OCI-LY3 (cell line): Measurements from ENCODE around the gene ISG20L2.

Experiments used
- H2AFZ ChIP-seq: fragments of 200-600, 300-600 bp; shearing (Covaris generic); 2 replicates; pipeline ENCODE4 v1.6.0; 2014; ENCODE audit warnings: antibody characterized with exemption, low read depth, low read length
- H3K27ac ChIP-seq: fragments of 200-600, 300-600 bp; sonication (generic); 2 replicates; pipeline ENCODE4 v1.5.1; 2014; ENCODE audit warnings: mild to moderate bottlenecking, low read length, moderate library complexity, mixed read lengths
- H3K27me3 ChIP-seq: fragments of 200-600, 300-600 bp; sonication (generic); 2 replicates; pipeline ENCODE4 v1.6.1; 2014; ENCODE audit warnings: low read depth, low read length, mixed read lengths
- H3K36me3 ChIP-seq: fragments of 200-600, 300-600 bp; sonication (generic); replicated peaks from 2 replicates; pipeline ENCODE3; 2014; ENCODE audit warnings: low read depth, low read length, mixed read lengths
- H3K4me1 ChIP-seq: fragments of 300-600, 200-600 bp; sonication (generic); 2 replicates; pipeline ENCODE4 v1.6.1; 2014; ENCODE audit warnings: low read length, mixed read lengths
- H3K4me2 ChIP-seq: fragments of 200-600, 300-600 bp; sonication (generic); 2 replicates; pipeline ENCODE4 v1.6.1; 2014; ENCODE audit warnings: low read length, mixed read lengths
- H3K4me3 ChIP-seq: fragments of 300-600, 200-600 bp; sonication (generic); 2 replicates; pipeline ENCODE4 v1.5.1; 2014; ENCODE audit warnings: antibody characterized with exemption, mild to moderate bottlenecking, low read length, moderate library complexity
- H3K79me2 ChIP-seq: fragments of 300-600, 200-600 bp; shearing (Covaris generic); 2 replicates; pipeline ENCODE4 v1.6.1; 2014; ENCODE audit warnings: mild to moderate bottlenecking, low read length, mixed read lengths
- H3K9ac ChIP-seq: fragments of 300-600, 200-600 bp; shearing (Covaris generic); 2 replicates; pipeline ENCODE4 v1.6.0; 2014; ENCODE audit warnings: mild to moderate bottlenecking, low read length, moderate library complexity
- H3K9me3 ChIP-seq: fragments of 200-600, 300-600 bp; shearing (Covaris generic); 2 replicates; pipeline ENCODE4 v1.6.1; 2014; ENCODE audit warnings: low read length, mixed read lengths; ENCODE audit not compliant: insufficient read depth
- H4K20me1 ChIP-seq: fragments of 200-600, 300-600 bp; sonication (generic); 2 replicates; pipeline ENCODE4 v1.6.1; 2016; ENCODE audit warnings: low read length, mixed read lengths; ENCODE audit not compliant: insufficient read depth
- CTCF ChIP-seq: fragments of 200-600, 300-600 bp; sonication (generic); IDR thresholded peaks from 2 replicates; pipeline ENCODE4 v1.5.1; 2014; ENCODE audit warnings: antibody characterized with exemption, low read length, low read depth
- EZH2phosphoT487 ChIP-seq: fragments of 200-600 bp; shearing (Covaris generic); IDR thresholded peaks from 2 replicates; pipeline ENCODE4 v1.6.1; 2018; ENCODE audit warnings: antibody characterized with exemption, mixed run types, low read depth

ISG20L2 gene

GRCh38 chr1:156704166-156704711 is 24.3 kb downstream of the ISG20L2 start:
- H3K27ac ChIP-seq: no peak overlapping the region
- peaks cover 10% of the 10 kb centered on the region; the same call in 1 of the 2 replicates for H3K4me1 ChIP-seq

GRCh38 chr1:156703741-156704140 is 24.8 kb downstream of the ISG20L2 start:
- TF ChIP-seq CTCF: peak; percentile 9; the same call in 1 of the 2 replicates
- TF ChIP-seq EZH2phosphoT487: no peak
- Histone ChIP-seq H3K79me2 (no peaks in the 10 kb centered on the region), H3K4me2 (no peak overlapping the region), H3K36me3 (no peaks in the 10 kb centered on the region), H3K4me1 (peaks cover 10% of the 10 kb centered on the region; the same call in 1 of the 2 replicates), H3K27me3 (peaks cover 21% of the 10 kb centered on the region), H3K27ac (no peak overlapping the region), H3K4me3 (no peak overlapping the region), H3K9ac (no peak overlapping the region), H3K9me3 (no peaks in the 10 kb centered on the region), H2AFZ (no peak overlapping the region), H4K20me1 (no peaks in the 10 kb centered on the region)

More at GRCh38 chr1:156704166-156704711, 24.3 kb downstream of the ISG20L2 start:
- Histone ChIP-seq H3K79me2 (no peaks in the 10 kb centered on the region), H3K9me3 (no peaks in the 10 kb centered on the region), H3K36me3 (no peaks in the 10 kb centered on the region), H3K9ac (no peak overlapping the region), H3K27me3 (peaks cover 21% of the 10 kb centered on the region), H3K4me2 (no peak overlapping the region), H2AFZ (no peak overlapping the region), H4K20me1 (no peaks in the 10 kb centered on the region), H3K4me3 (no peak overlapping the region)
- TF ChIP-seq EZH2phosphoT487 (no peak), CTCF (no peak)

GRCh38 chr1:156703336-156703735 is 25.2 kb downstream of the ISG20L2 start:
- Histone ChIP-seq H3K27ac (no peak overlapping the region), H4K20me1 (no peaks in the 10 kb centered on the region), H3K36me3 (no peaks in the 10 kb centered on the region), H3K4me1 (peaks cover 10% of the 10 kb centered on the region; the same call in 1 of the 2 replicates), H3K27me3 (peaks cover 21% of the 10 kb centered on the region), H3K4me2 (no peak overlapping the region), H3K79me2 (no peaks in the 10 kb centered on the region), H3K9ac (no peak overlapping the region), H3K4me3 (no peak overlapping the region), H3K9me3 (no peaks in the 10 kb centered on the region), H2AFZ (no peak overlapping the region)
- TF ChIP-seq CTCF (no peak), EZH2phosphoT487 (no peak)

- H3K79me2 ChIP-seq: no peaks in the 10 kb centered on the region
- H3K4me2 ChIP-seq: no peak overlapping the region
- H3K4me3 ChIP-seq: no peak overlapping the region
- H3K9me3 ChIP-seq: no peaks in the 10 kb centered on the region
- H3K4me1 ChIP-seq: peaks cover 5% of the 10 kb centered on the region; the same call in 1 of the 2 replicates
- H4K20me1 ChIP-seq: no peaks in the 10 kb centered on the region
- no peaks in the 10 kb centered on the region for H3K36me3 ChIP-seq
- no peak overlapping the region for H2AFZ ChIP-seq
- no peak overlapping the region for H3K27ac ChIP-seq
- peaks cover 18% of the 10 kb centered on the region for H3K27me3 ChIP-seq
- no peak overlapping the region for H3K9ac ChIP-seq
- TF ChIP-seq EZH2phosphoT487: no peak
- no peak for TF ChIP-seq CTCF
These were observed 27.6 kb downstream of the ISG20L2 start for GRCh38 chr1:156700736-156701531.
